ENCODE data around the gene DLAT.

The DLAT gene

DNA sequence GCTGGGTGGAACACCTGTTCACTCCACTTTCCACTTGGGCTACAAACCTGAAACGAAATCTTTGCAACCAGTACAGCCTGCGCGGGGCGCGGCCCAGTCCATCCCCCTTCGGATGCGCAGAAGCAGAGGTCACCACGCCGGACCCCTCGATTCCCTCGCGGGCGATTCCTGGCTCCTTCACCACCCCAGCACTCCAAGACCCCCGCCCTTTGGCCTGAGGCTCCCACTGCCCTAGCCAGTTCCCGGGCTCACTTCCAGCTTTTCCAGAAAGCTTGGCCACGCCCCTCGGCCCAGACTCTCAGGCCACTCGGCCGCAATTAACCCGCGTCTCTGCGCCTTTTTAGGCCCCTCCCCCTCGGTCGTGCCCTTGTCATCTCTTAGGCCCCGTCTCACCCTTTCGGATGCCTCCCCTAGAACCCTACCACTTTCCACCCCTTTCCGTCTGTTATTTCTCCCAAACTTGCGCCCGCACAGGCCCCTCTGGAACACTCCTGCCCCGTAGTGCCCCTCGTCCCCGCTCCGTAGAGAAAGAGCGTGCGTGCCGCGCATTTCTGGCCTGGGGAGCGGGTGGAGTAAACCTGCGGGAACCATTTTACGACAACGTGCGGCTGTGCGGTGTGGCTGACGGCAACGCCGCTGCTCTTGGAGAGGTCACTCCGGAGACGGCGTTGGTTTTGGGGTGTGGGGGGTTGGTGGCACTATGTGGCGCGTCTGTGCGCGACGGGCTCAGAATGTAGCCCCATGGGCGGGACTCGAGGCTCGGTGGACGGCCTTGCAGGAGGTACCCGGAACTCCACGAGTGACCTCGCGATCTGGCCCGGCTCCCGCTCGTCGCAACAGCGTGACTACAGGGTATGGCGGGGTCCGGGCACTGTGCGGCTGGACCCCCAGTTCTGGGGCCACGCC, at the start of gene DLAT (continued):
- 0 out of 2 replicates have a peak, but pooled peaks have one; percentile 23 for TF ChIP-seq FEZF1 (tag by site-specific recombination; IDR thresholded peaks at IDR 0.05)
- peak; percentile 81 for TF ChIP-seq SP3 (tag by site-specific recombination; IDR thresholded peaks at IDR 0.05)
- no peak for TF ChIP-seq ZNF560 (tag by site-specific recombination; IDR thresholded peaks at IDR 0.05; ENCODE audit: borderline replicate concordance)
- TF ChIP-seq KLF7 (tag by site-specific recombination; IDR thresholded peaks at IDR 0.05; ENCODE audit: borderline replicate concordance) = peak; percentile 56; the same call in 1 of the 2 replicates
- 0 out of 2 replicates have a peak, but pooled peaks have one; percentile 36 for TF ChIP-seq ZNF600 (tag by site-specific recombination; IDR thresholded peaks at IDR 0.05)
- TF ChIP-seq ZNF138 (tag by site-specific recombination; IDR thresholded peaks at IDR 0.05; ENCODE audit: borderline replicate concordance) = no peak
- TF ChIP-seq ZNF404 (tag by site-specific recombination; IDR thresholded peaks at IDR 0.05) = no peak
- TF ChIP-seq ZSCAN16 (tag by site-specific recombination; IDR thresholded peaks at IDR 0.05) = no peak
- TF ChIP-seq, protein P1, sequence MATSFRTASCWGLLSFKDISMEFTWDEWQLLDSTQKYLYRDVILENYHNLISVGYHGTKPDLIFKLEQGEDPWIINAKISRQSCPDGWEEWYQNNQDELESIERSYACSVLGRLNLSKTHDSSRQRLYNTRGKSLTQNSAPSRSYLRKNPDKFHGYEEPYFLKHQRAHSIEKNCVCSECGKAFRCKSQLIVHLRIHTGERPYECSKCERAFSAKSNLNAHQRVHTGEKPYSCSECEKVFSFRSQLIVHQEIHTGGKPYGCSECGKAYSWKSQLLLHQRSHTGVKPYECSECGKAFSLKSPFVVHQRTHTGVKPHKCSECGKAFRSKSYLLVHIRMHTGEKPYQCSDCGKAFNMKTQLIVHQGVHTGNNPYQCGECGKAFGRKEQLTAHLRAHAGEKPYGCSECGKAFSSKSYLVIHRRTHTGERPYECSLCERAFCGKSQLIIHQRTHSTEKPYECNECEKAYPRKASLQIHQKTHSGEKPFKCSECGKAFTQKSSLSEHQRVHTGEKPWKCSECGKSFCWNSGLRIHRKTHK (tag by site-specific recombination; IDR thresholded peaks at IDR 0.05) = no peak
- TF ChIP-seq, protein P2, sequence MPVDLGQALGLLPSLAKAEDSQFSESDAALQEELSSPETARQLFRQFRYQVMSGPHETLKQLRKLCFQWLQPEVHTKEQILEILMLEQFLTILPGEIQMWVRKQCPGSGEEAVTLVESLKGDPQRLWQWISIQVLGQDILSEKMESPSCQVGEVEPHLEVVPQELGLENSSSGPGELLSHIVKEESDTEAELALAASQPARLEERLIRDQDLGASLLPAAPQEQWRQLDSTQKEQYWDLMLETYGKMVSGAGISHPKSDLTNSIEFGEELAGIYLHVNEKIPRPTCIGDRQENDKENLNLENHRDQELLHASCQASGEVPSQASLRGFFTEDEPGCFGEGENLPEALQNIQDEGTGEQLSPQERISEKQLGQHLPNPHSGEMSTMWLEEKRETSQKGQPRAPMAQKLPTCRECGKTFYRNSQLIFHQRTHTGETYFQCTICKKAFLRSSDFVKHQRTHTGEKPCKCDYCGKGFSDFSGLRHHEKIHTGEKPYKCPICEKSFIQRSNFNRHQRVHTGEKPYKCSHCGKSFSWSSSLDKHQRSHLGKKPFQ (tag by site-specific recombination; IDR thresholded peaks at IDR 0.05) = peak; percentile 50
- TF ChIP-seq, protein P3, sequence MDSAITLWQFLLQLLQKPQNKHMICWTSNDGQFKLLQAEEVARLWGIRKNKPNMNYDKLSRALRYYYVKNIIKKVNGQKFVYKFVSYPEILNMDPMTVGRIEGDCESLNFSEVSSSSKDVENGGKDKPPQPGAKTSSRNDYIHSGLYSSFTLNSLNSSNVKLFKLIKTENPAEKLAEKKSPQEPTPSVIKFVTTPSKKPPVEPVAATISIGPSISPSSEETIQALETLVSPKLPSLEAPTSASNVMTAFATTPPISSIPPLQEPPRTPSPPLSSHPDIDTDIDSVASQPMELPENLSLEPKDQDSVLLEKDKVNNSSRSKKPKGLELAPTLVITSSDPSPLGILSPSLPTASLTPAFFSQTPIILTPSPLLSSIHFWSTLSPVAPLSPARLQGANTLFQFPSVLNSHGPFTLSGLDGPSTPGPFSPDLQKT (IDR thresholded peaks at IDR 0.05; ENCODE audit: borderline replicate concordance, low read depth, low read length) = no peak
- TF ChIP-seq, protein P4, sequence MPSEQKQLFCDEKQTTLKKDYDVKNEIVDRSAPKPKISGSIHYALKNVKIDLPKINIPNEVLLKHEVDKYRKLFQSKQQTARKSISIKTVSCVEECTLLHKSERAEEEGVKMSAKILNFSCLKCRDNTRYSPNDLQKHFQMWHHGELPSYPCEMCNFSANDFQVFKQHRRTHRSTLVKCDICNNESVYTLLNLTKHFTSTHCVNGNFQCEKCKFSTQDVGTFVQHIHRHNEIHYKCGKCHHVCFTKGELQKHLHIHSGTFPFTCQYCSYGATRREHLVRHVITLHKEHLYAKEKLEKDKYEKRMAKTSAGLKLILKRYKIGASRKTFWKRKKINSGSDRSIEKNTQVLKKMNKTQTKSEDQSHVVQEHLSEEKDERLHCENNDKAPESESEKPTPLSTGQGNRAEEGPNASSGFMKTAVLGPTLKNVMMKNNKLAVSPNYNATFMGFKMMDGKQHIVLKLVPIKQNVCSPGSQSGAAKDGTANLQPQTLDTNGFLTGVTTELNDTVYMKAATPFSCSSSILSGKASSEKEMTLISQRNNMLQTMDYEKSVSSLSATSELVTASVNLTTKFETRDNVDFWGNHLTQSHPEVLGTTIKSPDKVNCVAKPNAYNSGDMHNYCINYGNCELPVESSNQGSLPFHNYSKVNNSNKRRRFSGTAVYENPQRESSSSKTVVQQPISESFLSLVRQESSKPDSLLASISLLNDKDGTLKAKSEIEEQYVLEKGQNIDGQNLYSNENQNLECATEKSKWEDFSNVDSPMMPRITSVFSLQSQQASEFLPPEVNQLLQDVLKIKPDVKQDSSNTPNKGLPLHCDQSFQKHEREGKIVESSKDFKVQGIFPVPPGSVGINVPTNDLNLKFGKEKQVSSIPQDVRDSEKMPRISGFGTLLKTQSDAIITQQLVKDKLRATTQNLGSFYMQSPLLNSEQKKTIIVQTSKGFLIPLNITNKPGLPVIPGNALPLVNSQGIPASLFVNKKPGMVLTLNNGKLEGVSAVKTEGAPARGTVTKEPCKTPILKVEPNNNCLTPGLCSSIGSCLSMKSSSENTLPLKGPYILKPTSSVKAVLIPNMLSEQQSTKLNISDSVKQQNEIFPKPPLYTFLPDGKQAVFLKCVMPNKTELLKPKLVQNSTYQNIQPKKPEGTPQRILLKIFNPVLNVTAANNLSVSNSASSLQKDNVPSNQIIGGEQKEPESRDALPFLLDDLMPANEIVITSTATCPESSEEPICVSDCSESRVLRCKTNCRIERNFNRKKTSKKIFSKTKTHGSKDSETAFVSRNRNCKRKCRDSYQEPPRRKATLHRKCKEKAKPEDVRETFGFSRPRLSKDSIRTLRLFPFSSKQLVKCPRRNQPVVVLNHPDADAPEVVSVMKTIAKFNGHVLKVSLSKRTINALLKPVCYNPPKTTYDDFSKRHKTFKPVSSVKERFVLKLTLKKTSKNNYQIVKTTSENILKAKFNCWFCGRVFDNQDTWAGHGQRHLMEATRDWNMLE (tag by site-specific recombination; conservative IDR thresholded peaks at IDR 0.05; ENCODE audit: low read depth) = peak; percentile 61; the same call in 1 of the 2 replicates
- no peak for TF ChIP-seq ZNF544 (tag by site-specific recombination; IDR thresholded peaks at IDR 0.05)
- TF ChIP-seq, protein P5, sequence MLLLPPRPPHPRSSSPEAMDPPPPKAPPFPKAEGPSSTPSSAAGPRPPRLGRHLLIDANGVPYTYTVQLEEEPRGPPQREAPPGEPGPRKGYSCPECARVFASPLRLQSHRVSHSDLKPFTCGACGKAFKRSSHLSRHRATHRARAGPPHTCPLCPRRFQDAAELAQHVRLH (tag by site-specific recombination; IDR thresholded peaks at IDR 0.05) = 0 out of 2 replicates have a peak, but pooled peaks have one; percentile 73
- TF ChIP-seq ZNF169 (tag by site-specific recombination; IDR thresholded peaks at IDR 0.05) = no peak
- TF ChIP-seq ZNF701 (tag by site-specific recombination; IDR thresholded peaks at IDR 0.05) = no peak
- TF ChIP-seq ZNF248 (tag by site-specific recombination; IDR thresholded peaks at IDR 0.05) = no peak
- peak; percentile 72; the same call in 1 of the 2 replicates for TF ChIP-seq ZBTB1 (tag by site-specific recombination; IDR thresholded peaks at IDR 0.05)
- no peak for TF ChIP-seq ZNF416 (tag by site-specific recombination; IDR thresholded peaks at IDR 0.05)
- no peak for TF ChIP-seq ZNF707 (tag by site-specific recombination; IDR thresholded peaks at IDR 0.05)
- TF ChIP-seq ZNF302 (tag by site-specific recombination; IDR thresholded peaks at IDR 0.05; ENCODE audit: low read depth) = no peak
- TF ChIP-seq ZNF777 (tag by site-specific recombination; IDR thresholded peaks at IDR 0.05; ENCODE audit: borderline replicate concordance) = peak; percentile 91; the same call in 1 of the 2 replicates
- TF ChIP-seq ZNF19 (tag by site-specific recombination; IDR thresholded peaks at IDR 0.05; ENCODE audit: low read depth) = no peak
- no peak for TF ChIP-seq ZNF670 (tag by site-specific recombination; IDR thresholded peaks at IDR 0.05; ENCODE audit: low read depth)
- TF ChIP-seq, protein P6, sequence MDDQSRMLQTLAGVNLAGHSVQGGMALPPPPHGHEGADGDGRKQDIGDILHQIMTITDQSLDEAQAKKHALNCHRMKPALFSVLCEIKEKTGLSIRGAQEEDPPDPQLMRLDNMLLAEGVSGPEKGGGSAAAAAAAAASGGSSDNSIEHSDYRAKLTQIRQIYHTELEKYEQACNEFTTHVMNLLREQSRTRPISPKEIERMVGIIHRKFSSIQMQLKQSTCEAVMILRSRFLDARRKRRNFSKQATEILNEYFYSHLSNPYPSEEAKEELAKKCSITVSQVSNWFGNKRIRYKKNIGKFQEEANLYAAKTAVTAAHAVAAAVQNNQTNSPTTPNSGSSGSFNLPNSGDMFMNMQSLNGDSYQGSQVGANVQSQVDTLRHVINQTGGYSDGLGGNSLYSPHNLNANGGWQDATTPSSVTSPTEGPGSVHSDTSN (CRISPR knock-in tag; IDR thresholded peaks at IDR 0.05) = 0 out of 2 replicates have a peak, but pooled peaks have one; percentile 75
- TF ChIP-seq, protein P7, sequence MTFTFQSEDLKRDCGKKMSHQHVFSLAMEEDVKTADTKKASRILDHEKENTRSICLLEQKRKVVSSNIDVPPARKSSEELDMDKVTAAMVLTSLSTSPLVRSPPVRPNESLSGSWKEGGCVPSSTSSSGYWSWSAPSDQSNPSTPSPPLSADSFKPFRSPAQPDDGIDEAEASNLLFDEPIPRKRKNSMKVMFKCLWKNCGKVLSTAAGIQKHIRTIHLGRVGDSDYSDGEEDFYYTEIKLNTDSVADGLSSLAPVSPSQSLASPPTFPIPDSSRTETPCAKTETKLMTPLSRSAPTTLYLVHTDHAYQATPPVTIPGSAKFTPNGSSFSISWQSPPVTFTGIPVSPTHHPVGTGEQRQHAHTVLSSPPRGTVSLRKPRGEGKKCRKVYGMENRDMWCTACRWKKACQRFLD (tag by site-specific recombination; IDR thresholded peaks at IDR 0.05) = no peak
- no peak for TF ChIP-seq ZNF521 (tag by site-specific recombination; IDR thresholded peaks at IDR 0.05)

Data from HEK293 (cell line).